ENCODE data around the gene CMBL. TPM values are rescaled to one million over a fixed set of nuclear protein-coding genes. Genes with fewer than 3 reads are reported as not detected.

Gene CMBL
- total and polyA plus RNA-seq, 2 of the 13 experiments (the other 11 are each of a cell fraction or from before 2014, with no cell fraction given) = 11.5 to 17.0 TPM

Small RNA genes within 50 kb of the gene (small RNA-seq; reads per million reads assigned to genes)
- gene RF00019 (ENCODE audit: insufficient read depth in 2 of 3, insufficient read length in 3 of 3, low read depth in 2 of 3, low replicate concordance in 1 of 3) = 0 reads per million in 3 experiments

Other genes with a start within 250 kb of the CMBL start
- 12.1 and 15.0 TPM in 2 replicates for gene ATPSCKMT, start 58.0 kb downstream of the CMBL start, total RNA-seq (2016; rRNA removed; fragmentation: Illumina TruSeq; extraction: Trizol)
- gene ATPSCKMT, start 58.0 kb downstream of the CMBL start, polyA plus RNA-seq (2011; rRNA removed) = 3.7 and 5.7 TPM in 2 replicates
- gene CCT5, start 57.6 kb downstream of the CMBL start, total RNA-seq (2016; rRNA removed; fragmentation: Illumina TruSeq; extraction: Trizol) = 708 and 1,053 TPM in 2 replicates
- 294 and 319 TPM in 2 replicates for gene CCT5, start 57.6 kb downstream of the CMBL start, polyA plus RNA-seq (2011; rRNA removed)
- gene MARCHF6, start 45.8 kb upstream of the CMBL start, total RNA-seq (2016; rRNA removed; fragmentation: Illumina TruSeq; extraction: Trizol) = 39.5 and 48.6 TPM in 2 replicates
- 107 and 115 TPM in 2 replicates for gene MARCHF6, start 45.8 kb upstream of the CMBL start, polyA plus RNA-seq (2011; rRNA removed)
- gene ROPN1L, start 134.0 kb upstream of the CMBL start, total RNA-seq (2016; rRNA removed; fragmentation: Illumina TruSeq; extraction: Trizol) = not detected in 2 replicates
- gene ROPN1L, start 134.0 kb upstream of the CMBL start, polyA plus RNA-seq (2011; rRNA removed) = 0.08 TPM in 1 of 2 replicates, not detected in the other

Measured in HepG2 (cell line).